HepG2 (cell line): Measurements from ENCODE around the gene APOM. TPM values are rescaled to one million over a fixed set of nuclear protein-coding genes. Genes with fewer than 3 reads are reported as not detected.

Experiments
- ERF ChIP-seq: IDR thresholded peaks from 2 replicates; pipeline ENCODE4 v1.6.1; 2018; ENCODE audit warnings: missing biosample characterization, missing genetic modification reagents
- FOSL2 ChIP-seq: sonication (generic); formaldehyde crosslinking; IDR thresholded peaks from 2 replicates; pipeline ENCODE4 v1.4.0; 2020; ENCODE audit warnings: missing genetic modification reagents
- HDAC1 ChIP-seq: sonication (generic); formaldehyde crosslinking; IDR thresholded peaks from 2 replicates; pipeline ENCODE4 v1.5.1; 2020; ENCODE audit warnings: mild to moderate bottlenecking, missing genetic modification reagents
- HNF1B ChIP-seq: sonication (generic); formaldehyde crosslinking; IDR thresholded peaks from 2 replicates; pipeline ENCODE4 v1.5.1; 2020; ENCODE audit warnings: mild to moderate bottlenecking, moderate library complexity, missing genetic modification reagents
- IKZF4 ChIP-seq: sonication (generic); formaldehyde crosslinking; IDR thresholded peaks from 2 replicates; pipeline ENCODE4 v1.5.1; 2020; ENCODE audit warnings: borderline replicate concordance, mild to moderate bottlenecking, low read depth, missing genetic modification reagents; ENCODE audit errors: not compliant biosample characterization
- NRL ChIP-seq: sonication (generic); formaldehyde crosslinking; IDR thresholded peaks from 2 replicates; pipeline ENCODE4 v1.5.0; 2020; ENCODE audit warnings: missing genetic modification reagents, mild to moderate bottlenecking, moderate library complexity, borderline replicate concordance
- PCBP1 ChIP-seq: fragments of 200-400 bp; formaldehyde crosslinking; IDR thresholded peaks from 2 replicates; pipeline ENCODE4 v1.6.1; 2017; ENCODE audit warnings: mild to moderate bottlenecking, low read depth, low read length, borderline replicate concordance
- SALL1 ChIP-seq: sonication (generic); formaldehyde crosslinking; IDR thresholded peaks from 2 replicates; pipeline ENCODE4 v1.8.0; 2022; ENCODE audit warnings: mild to moderate bottlenecking, missing genetic modification reagents
- TARDBP ChIP-seq: sonication (generic); formaldehyde crosslinking; IDR thresholded peaks from 2 replicates; pipeline ENCODE4 v1.8.0; 2022; ENCODE audit warnings: mild to moderate bottlenecking, missing genetic modification reagents
- ZBTB40 ChIP-seq, 2 experiments: fragments of 450-650 bp in 1 of 2; sonication (generic) in 1 of 2; formaldehyde crosslinking in 1 of 2; IDR thresholded peaks; 2 replicates each; pipeline versions ENCODE4 v1.6.1 to v1.8.0; 2016 to 2022; ENCODE audit warnings: antibody characterized with exemption in 1 of 2, mild to moderate bottlenecking in 1 of 2, missing genetic modification reagents in 1 of 2
- ZBTB7B ChIP-seq: sonication (generic); formaldehyde crosslinking; IDR thresholded peaks from 2 replicates; pipeline ENCODE4 v1.4.0; 2020; ENCODE audit warnings: missing genetic modification reagents
- ZFX ChIP-seq: sonication (generic); formaldehyde crosslinking; IDR thresholded peaks from 2 replicates; pipeline ENCODE4 v1.4.0; 2020; ENCODE audit warnings: mild to moderate bottlenecking, low read depth, missing genetic modification reagents, moderate library complexity
- ZNF362 ChIP-seq: sonication (generic); formaldehyde crosslinking; IDR thresholded peaks from 2 replicates; pipeline ENCODE4 v1.4.0; 2020; ENCODE audit warnings: missing genetic modification reagents, mild to moderate bottlenecking, borderline replicate concordance
- ZNF704 ChIP-seq: sonication (generic); formaldehyde crosslinking; IDR thresholded peaks from 2 replicates; pipeline ENCODE4 v1.8.1; 2023; ENCODE audit warnings: mild to moderate bottlenecking, inconsistent platforms, moderate library complexity, missing genetic modification reagents, borderline replicate concordance
- ZSCAN25 ChIP-seq: sonication (generic); formaldehyde crosslinking; IDR thresholded peaks from 2 replicates; pipeline ENCODE4 v1.8.0; 2022; ENCODE audit warnings: mild to moderate bottlenecking, missing genetic modification reagents
- polyA plus RNA-seq, 8 experiments: library from polyadenylated mRNA; depleted of rRNA in 3 of 8; stranded (reverse) in 7 of 8; unstranded in 1 of 8; fragments of >200 nt; fragmentation: Illumina TruSeq in 4 of 8; extraction: Trizol in 4 of 8; gene quantifications; 2 replicates each; pipeline versions ENCODE4 v1.2.1 to v1.2.3, GENCODE V29; 2011 to 2016; ENCODE audit warnings: low read depth in 4 of 8, missing spikeins in 1 of 8, mixed read lengths in 1 of 8; ENCODE audit not compliant: insufficient read depth in 1 of 8
- total RNA-seq, 5 experiments: library from RNA; depleted of rRNA; stranded (reverse); fragments of >200 nt; fragmentation: Illumina TruSeq; extraction: Trizol; gene quantifications; 2 replicates each; pipeline ENCODE4 v1.2.3, GENCODE V29; 2016; ENCODE audit warnings: low read depth in 1 of 5

The APOM gene
- total and polyA plus RNA-seq, 2 of the 13 experiments (the other 11 are each of a cell fraction or from before 2014, with no cell fraction given): 98.2 to 1,140 TPM

- TF ChIP-seq ZBTB40 (IDR thresholded peaks at IDR 0.05): no peak
- TF ChIP-seq ZBTB40 (CRISPR knock-in tag; IDR thresholded peaks at IDR 0.05): 0 out of 2 replicates have a peak, but pooled peaks have one; percentile 10
- no peak for TF ChIP-seq NRL
- TF ChIP-seq IKZF4 (CRISPR knock-in tag): peak; percentile 55
- peak; percentile 30; the same call in 1 of the 2 replicates for TF ChIP-seq ERF
- peak; percentile 12; the same call in 1 of the 2 replicates for TF ChIP-seq SALL1 (CRISPR knock-in tag)
- no peak for TF ChIP-seq PCBP1
- TF ChIP-seq ZSCAN25: peak; percentile 52
- TF ChIP-seq ZNF704 (CRISPR knock-in tag): no peak
- 0 out of 2 replicates have a peak, but pooled peaks have one; percentile 24 for TF ChIP-seq TARDBP (CRISPR knock-in tag)
- TF ChIP-seq ZBTB7B (CRISPR knock-in tag): 0 out of 2 replicates have a peak, but pooled peaks have one; percentile 9
- TF ChIP-seq HNF1B: 0 out of 2 replicates have a peak, but pooled peaks have one; percentile 20
- no peak for TF ChIP-seq ZFX (CRISPR knock-in tag)
- TF ChIP-seq HDAC1 (CRISPR knock-in tag): peak; percentile 38; the same call in 1 of the 2 replicates
- TF ChIP-seq ZNF362 (CRISPR knock-in tag): peak; percentile 75; the same call in 1 of the 2 replicates
- 0 out of 2 replicates have a peak, but pooled peaks have one; percentile 9 for TF ChIP-seq FOSL2 (CRISPR knock-in tag)
Observed at GRCh38 chr6:31614075-31614619, 41.5 kb upstream of the APOM start (continued).
